BE2C (cell line): ENCODE results near the gene PCTP.

ENCODE experiments used
- DNase-seq: peaks from one replicate; pipeline ENCODE4 v3.0.0-alpha.2; 2020
- H3K27me3 ChIP-seq: fragments of 250-450 bp; sonication (Bioruptor Pico); 2 replicates; pipeline ENCODE4 v1.5.1; 2020; ENCODE audit warnings: mild to moderate bottlenecking
- H3K36me3 ChIP-seq: fragments of 250-450 bp; sonication (Bioruptor Pico); 2 replicates; pipeline ENCODE4 v1.5.1; 2020; ENCODE audit warnings: mild to moderate bottlenecking
- H3K4me1 ChIP-seq: fragments of 250-450 bp; sonication (Bioruptor Pico); 2 replicates; pipeline ENCODE4 v1.5.1; 2020
- H3K4me3 ChIP-seq: 2 replicates; pipeline ENCODE4 v1.5.1; 2011; ENCODE audit warnings: low read depth, low read length
- H3K9me3 ChIP-seq: fragments of 250-450 bp; sonication (Bioruptor Pico); 2 replicates; pipeline ENCODE4 v1.5.1; 2020
- CTCF ChIP-seq: IDR thresholded peaks from 2 replicates; pipeline ENCODE4 v1.5.1; 2012; ENCODE audit warnings: mild to moderate bottlenecking, low read depth, low read length

Gene PCTP

GRCh38 chr17:55773671-55774070 lies 22.8 kb downstream of the PCTP start:
- Histone ChIP-seq H3K27me3 (no peaks in the 10 kb centered on the region), H3K36me3 (peaks cover 12% of the 10 kb centered on the region; the same call in 1 of the 2 replicates), H3K4me1 (peaks cover 6% of the 10 kb centered on the region), H3K4me3 (no peak overlapping the region), H3K9me3 (no peaks in the 10 kb centered on the region)
- TF ChIP-seq CTCF, result no peak
- no peak for DNase-seq

GRCh38 chr17:55774846-55775271 lies 24.0 kb downstream of the PCTP start:
- Histone ChIP-seq H3K4me1 (no peaks in the 10 kb centered on the region; the same call in 1 of the 2 replicates), H3K9me3 (no peaks in the 10 kb centered on the region), H3K36me3 (peaks cover 12% of the 10 kb centered on the region; the same call in 1 of the 2 replicates), H3K27me3 (no peaks in the 10 kb centered on the region), H3K4me3 (no peak overlapping the region)
- no peak for DNase-seq
- TF ChIP-seq CTCF, result no peak

GRCh38 chr17:55776271-55776670 lies 25.4 kb downstream of the PCTP start:
- H3K36me3 ChIP-seq, result peaks cover 9% of the 10 kb centered on the region; the same call in 1 of the 2 replicates
- no peak for DNase-seq
- TF ChIP-seq CTCF, result no peak
- no peak overlapping the region for H3K4me3 ChIP-seq
- no peaks in the 10 kb centered on the region for H3K9me3 ChIP-seq
- H3K4me1 ChIP-seq, result no peaks in the 10 kb centered on the region
- no peaks in the 10 kb centered on the region for H3K27me3 ChIP-seq

- TF ChIP-seq CTCF, result no peak
Measured at GRCh38 chr17:55777471-55777971, 26.7 kb downstream of the PCTP start.

DNA sequence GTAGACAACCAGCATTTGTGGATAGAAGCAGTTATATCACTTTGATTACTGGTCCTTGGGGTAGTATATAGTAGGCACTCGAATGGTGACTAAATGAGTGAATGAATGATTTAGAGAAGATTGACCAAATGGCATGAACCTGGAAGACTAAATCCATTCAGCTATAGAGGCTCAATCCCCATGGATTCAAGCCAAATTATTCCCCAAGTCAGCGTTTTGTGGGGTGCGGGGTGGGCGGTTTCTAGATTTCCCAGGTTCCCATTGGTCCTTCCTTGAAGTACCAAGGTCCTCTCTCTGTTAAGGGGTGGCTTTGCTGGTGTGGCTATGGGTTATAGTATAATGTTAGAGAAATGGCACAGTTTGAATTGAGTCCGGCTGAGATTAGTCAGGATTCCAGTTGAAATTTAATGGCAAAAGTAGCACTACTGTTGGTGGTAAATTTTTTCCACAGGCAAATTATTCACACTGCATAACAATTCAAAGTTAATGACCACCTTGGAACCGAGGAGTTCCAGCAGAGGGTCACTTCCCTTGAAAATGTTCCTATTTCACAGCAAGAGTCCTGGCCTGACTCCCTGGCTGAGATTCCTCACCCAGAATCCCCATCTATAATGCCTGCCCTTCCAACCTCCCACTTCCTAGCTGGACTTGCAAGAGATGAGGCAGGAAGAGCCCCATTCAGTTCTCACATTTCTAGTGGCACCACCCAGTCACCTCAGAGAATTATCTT lies 27.7 kb downstream of the PCTP start:
- H3K27me3 ChIP-seq, result no peaks in the 10 kb centered on the region
- H3K4me1 ChIP-seq, result no peaks in the 10 kb centered on the region
- H3K9me3 ChIP-seq, result no peaks in the 10 kb centered on the region
- TF ChIP-seq CTCF, result no peak
- no peak overlapping the region for H3K4me3 ChIP-seq
- DNase-seq, result no peak
- peaks cover 3% of the 10 kb centered on the region; the same call in 1 of the 2 replicates for H3K36me3 ChIP-seq

More at GRCh38 chr17:55777471-55777971, 26.7 kb downstream of the PCTP start:
- no peak overlapping the region for H3K4me3 ChIP-seq
- H3K4me1 ChIP-seq, result no peaks in the 10 kb centered on the region
- peaks cover 6% of the 10 kb centered on the region; the same call in 1 of the 2 replicates for H3K36me3 ChIP-seq
- no peaks in the 10 kb centered on the region for H3K9me3 ChIP-seq
- DNase-seq, result no peak
- no peaks in the 10 kb centered on the region for H3K27me3 ChIP-seq

GRCh38 chr17:55783684-55784245 lies 32.9 kb downstream of the PCTP start:
- Histone ChIP-seq H3K9me3 (no peaks in the 10 kb centered on the region), H3K4me1 (no peaks in the 10 kb centered on the region), H3K27me3 (peaks cover 7% of the 10 kb centered on the region; the same call in 1 of the 2 replicates), H3K4me3 (no peak overlapping the region), H3K36me3 (no peaks in the 10 kb centered on the region)
- TF ChIP-seq CTCF, result no peak
- peak; percentile 46 for DNase-seq
